Activated CD8-positive, alpha-beta memory T cell treated with anti-CD3 and anti-CD28 coated beads, Interleukin-2, amount 50 U/mL, for 1 hour (primary cell): ENCODE results near the gene DPH5.

Source experiments
- DNase-seq: peaks from one replicate; pipeline ENCODE4 v3.0.0-alpha.2; 2020; ENCODE audit errors: extremely low read depth

The DPH5 gene

DNA sequence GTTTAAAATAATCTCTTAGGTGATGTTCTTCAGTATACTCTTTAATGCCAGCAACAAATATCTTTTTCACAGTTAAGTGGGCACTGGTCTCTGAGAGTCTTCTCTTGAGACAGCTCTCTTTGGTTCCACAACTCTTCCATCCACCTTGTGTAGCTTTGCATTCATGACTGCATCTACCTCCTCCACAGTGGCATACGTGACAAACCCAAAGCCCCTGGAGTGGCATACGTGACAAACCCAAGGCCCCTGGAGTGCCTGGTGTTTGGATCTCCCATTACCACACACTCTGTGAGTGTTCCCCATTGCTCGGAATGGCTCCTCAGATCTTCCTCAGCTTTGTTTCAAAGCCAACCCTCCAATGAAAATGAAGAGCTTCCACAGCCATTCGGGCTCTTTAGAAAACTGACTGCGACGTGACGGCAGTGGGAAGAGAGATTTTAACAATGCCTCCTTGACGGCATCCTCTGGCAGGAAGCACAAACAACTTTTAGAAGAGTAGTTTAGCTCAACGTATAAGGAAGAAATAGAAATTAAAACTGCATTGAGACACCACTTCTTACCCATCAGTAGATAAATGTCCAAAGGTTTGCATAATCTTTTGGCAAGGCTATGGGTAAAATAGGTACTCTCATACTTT, 83.9 kb downstream of the DPH5 start:
- no peak for DNase-seq

DNA sequence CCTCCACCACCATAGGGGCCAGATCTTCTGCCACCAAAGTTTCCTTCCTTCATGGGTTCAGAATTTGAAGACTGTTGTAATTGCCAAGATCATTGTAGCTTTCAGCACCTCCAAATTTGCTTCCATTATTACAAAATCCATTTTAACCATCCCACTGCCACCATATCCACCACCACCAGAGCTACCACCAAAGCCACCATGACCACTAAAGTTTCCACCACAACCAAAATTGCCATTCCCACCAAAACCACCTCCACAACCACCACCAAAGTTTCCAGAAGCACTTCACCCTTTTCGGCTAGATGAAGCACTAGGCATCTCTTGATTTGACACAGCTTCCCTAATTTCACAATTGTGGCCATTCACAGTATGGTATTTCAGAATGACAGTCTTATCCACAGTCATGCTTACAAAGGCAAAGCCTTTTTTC, 84.5 kb downstream of the DPH5 start:
- DNase-seq: no peak
